Activated CD4-positive, alpha-beta T cell treated with anti-CD3 and anti-CD28 coated beads, Interleukin-2, amount 50 U/mL, for 4 hours (primary cell): Measurements from ENCODE around the gene TGFA.
A peak's percentile ranks its signal among the peaks of the same experiment; 100 is the strongest.

Experiments
- DNase-seq, 2 experiments: peaks; one replicate each; pipeline ENCODE4 v3.0.0-alpha.2; 2020

TGFA gene

GRCh38 chr2:70523996-70524965 lies 29.3 kb downstream of the TGFA start:
- DNase-seq, result peak; percentile 6 to 29

GRCh38 chr2:70523672-70523995 lies 30.0 kb downstream of the TGFA start:
- DNase-seq, result no peak

- no peak for DNase-seq
Measured at GRCh38 chr2:70522627-70523026, 31.0 kb downstream of the TGFA start.

- no peak for DNase-seq
Measured at GRCh38 chr2:70520825-70521224, 32.8 kb downstream of the TGFA start.

GRCh38 chr2:70519453-70519852 lies 34.2 kb downstream of the TGFA start:
- no peak for DNase-seq

GRCh38 chr2:70518557-70518956 lies 35.1 kb downstream of the TGFA start:
- DNase-seq, result no peak

- DNase-seq, result no peak
Measured at GRCh38 chr2:70517804-70518203, 35.8 kb downstream of the TGFA start.

- no peak for DNase-seq
Measured at GRCh38 chr2:70516596-70516995, 37.0 kb downstream of the TGFA start.

GRCh38 chr2:70515938-70516337 lies 37.7 kb downstream of the TGFA start:
- no peak for DNase-seq

- no peak for DNase-seq
Measured at GRCh38 chr2:70514612-70515055, 39.0 kb downstream of the TGFA start.

- DNase-seq, result no peak
Measured at GRCh38 chr2:70513738-70514137, 39.9 kb downstream of the TGFA start.

- no peak for DNase-seq
Measured at GRCh38 chr2:70511971-70512729, 41.5 kb downstream of the TGFA start.

GRCh38 chr2:70510313-70510712 lies 43.3 kb downstream of the TGFA start:
- DNase-seq, result no peak

GRCh38 chr2:70509565-70509964 lies 44.1 kb downstream of the TGFA start:
- no peak for DNase-seq

GRCh38 chr2:70508711-70509462 lies 44.7 kb downstream of the TGFA start:
- no peak for DNase-seq

GRCh38 chr2:70505613-70506391 lies 47.8 kb downstream of the TGFA start:
- DNase-seq, result no peak

GRCh38 chr2:70504750-70505149 lies 48.9 kb downstream of the TGFA start:
- DNase-seq, result no peak

GRCh38 chr2:70503896-70504295 lies 49.7 kb downstream of the TGFA start:
- DNase-seq, result no peak

GRCh38 chr2:70501728-70502127 lies 51.9 kb downstream of the TGFA start:
- DNase-seq, result no peak

- no peak for DNase-seq
Measured at GRCh38 chr2:70501215-70501614, 52.4 kb downstream of the TGFA start.

GRCh38 chr2:70499253-70499652 lies 54.4 kb downstream of the TGFA start:
- DNase-seq, result no peak

GRCh38 chr2:70498528-70498927 lies 55.1 kb downstream of the TGFA start:
- DNase-seq, result no peak
